ENCODE data around the gene SIX4. TPM values are rescaled to one million over a fixed set of nuclear protein-coding genes. Genes with fewer than 3 reads are reported as not detected.

The SIX4 gene
- total and polyA plus RNA-seq, 9 of the 15 experiments (the other 6 are each of a cell fraction or from before 2014, with no cell fraction given) = 0.77 to 8.6 (median 5.6) TPM

DNA sequence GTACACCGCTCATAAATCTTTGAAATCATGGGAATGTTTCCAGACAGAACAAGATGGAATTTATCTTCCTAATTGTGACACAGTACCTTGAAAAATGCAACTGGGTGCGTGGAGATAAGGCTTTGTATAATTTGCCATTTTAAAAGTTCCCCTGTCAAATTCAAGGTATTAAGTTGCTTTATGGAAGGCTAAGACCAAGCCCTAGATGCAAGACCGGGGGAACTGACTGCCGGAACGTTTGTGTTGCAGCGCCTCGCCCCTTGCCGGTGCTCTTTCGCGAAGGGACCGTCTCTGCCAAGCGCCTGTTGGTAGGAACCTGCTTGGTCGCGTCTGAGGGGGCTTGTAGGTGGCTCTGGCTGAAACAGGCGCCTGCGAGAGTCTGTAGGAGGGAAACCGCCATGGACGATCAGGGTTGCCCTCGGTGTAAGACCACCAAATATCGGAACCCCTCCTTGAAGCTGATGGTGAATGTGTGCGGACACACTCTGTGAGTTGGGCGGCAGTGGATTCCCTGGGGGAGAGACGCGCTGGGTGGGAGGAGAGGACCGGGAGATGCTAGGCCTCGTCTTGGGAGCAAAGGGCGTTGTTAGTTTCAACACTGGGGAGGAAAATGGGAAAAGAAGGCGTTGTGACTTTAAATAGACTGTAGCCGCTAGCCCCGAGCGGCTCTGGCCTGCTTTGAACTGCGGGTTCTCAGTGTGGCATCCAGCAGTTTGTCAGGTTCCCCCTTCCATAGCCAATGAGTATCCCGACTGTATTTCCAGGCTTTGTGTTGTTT, 10.5 kb upstream of the SIX4 start, which contains the start of gene MNAT1 (continued):
- TF ChIP-seq, protein P1, sequence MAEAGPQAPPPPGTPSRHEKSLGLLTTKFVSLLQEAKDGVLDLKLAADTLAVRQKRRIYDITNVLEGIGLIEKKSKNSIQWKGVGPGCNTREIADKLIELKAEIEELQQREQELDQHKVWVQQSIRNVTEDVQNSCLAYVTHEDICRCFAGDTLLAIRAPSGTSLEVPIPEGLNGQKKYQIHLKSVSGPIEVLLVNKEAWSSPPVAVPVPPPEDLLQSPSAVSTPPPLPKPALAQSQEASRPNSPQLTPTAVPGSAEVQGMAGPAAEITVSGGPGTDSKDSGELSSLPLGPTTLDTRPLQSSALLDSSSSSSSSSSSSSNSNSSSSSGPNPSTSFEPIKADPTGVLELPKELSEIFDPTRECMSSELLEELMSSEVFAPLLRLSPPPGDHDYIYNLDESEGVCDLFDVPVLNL (CRISPR knock-in tag; IDR thresholded peaks at IDR 0.05; ENCODE audit: low read depth) = no peak
- TF ChIP-seq SP2 (IDR thresholded peaks at IDR 0.05; ENCODE audit: extremely low read depth, low read depth, low read length, poor library complexity, severe bottlenecking) (no peak), RBM22 (IDR thresholded peaks at IDR 0.05; ENCODE audit: low read depth, low read length, poor library complexity, severe bottlenecking) (no peak), MXI1 (IDR thresholded peaks at IDR 0.05; ENCODE audit: low read depth, low read length) (no peak), MTA3 (IDR thresholded peaks at IDR 0.05; ENCODE audit: borderline replicate concordance) (peak; percentile 75; the same call in 1 of the 2 replicates), NFIX (CRISPR knock-in tag; IDR thresholded peaks at IDR 0.05; ENCODE audit: low read depth) (no peak), NBN (IDR thresholded peaks at IDR 0.05; ENCODE audit: low read depth) (no peak), ZNF57 (CRISPR knock-in tag; IDR thresholded peaks at IDR 0.05) (no peak), HDAC1 (IDR thresholded peaks at IDR 0.05) (peak in 1 of 2 experiments; percentile 75; a peak in 2 of 4 replicates), GTF2F1 (IDR thresholded peaks at IDR 0.05; ENCODE audit: low read depth, low read length) (peak; percentile 40; the same call in 1 of the 2 replicates), POLR3G (IDR thresholded peaks at IDR 0.05; ENCODE audit: extremely low read depth, insufficient read length, insufficient replicate concordance) (no peak), CREM (IDR thresholded peaks at IDR 0.05; ENCODE audit: low read depth) (peak; percentile 76), C11orf30 (IDR thresholded peaks at IDR 0.05; ENCODE audit: low read depth) (peak; percentile 89), RCOR1 (IDR thresholded peaks at IDR 0.05; ENCODE audit: borderline replicate concordance in 1 of 2, low read depth in 2 of 2, low read length in 2 of 2) (peak in 1 of 2 experiments; percentile 72; a peak in 1 of 4 replicates), ELF2 (CRISPR knock-in tag; IDR thresholded peaks at IDR 0.05) (no peak), SIRT6 (IDR thresholded peaks at IDR 0.05; ENCODE audit: low read depth, low read length) (no peak), CTBP1 (IDR thresholded peaks at IDR 0.05; ENCODE audit: borderline replicate concordance) (peak; percentile 61; the same call in 1 of the 2 replicates), MAZ (CRISPR knock-in tag; conservative IDR thresholded peaks at IDR 0.05 in 1 of 2, IDR thresholded peaks at IDR 0.05 in 1 of 2) (peak; percentile 41 to 82; a peak in 3 of 4 replicates), TAF1 (IDR thresholded peaks at IDR 0.05; ENCODE audit: control insufficient read depth, extremely low read depth, insufficient read depth, low read length, severe bottlenecking) (peak; percentile 100)
- TF ChIP-seq, protein P2, sequence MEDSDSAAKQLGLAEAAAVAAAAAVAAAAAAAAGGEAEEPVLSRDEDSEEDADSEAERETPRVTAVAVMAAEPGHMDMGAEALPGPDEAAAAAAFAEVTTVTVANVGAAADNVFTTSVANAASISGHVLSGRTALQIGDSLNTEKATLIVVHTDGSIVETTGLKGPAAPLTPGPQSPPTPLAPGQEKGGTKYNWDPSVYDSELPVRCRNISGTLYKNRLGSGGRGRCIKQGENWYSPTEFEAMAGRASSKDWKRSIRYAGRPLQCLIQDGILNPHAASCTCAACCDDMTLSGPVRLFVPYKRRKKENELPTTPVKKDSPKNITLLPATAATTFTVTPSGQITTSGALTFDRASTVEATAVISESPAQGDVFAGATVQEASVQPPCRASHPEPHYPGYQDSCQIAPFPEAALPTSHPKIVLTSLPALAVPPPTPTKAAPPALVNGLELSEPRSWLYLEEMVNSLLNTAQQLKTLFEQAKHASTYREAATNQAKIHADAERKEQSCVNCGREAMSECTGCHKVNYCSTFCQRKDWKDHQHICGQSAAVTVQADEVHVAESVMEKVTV (CRISPR knock-in tag; IDR thresholded peaks at IDR 0.05) = no peak
- TF ChIP-seq, protein P3, sequence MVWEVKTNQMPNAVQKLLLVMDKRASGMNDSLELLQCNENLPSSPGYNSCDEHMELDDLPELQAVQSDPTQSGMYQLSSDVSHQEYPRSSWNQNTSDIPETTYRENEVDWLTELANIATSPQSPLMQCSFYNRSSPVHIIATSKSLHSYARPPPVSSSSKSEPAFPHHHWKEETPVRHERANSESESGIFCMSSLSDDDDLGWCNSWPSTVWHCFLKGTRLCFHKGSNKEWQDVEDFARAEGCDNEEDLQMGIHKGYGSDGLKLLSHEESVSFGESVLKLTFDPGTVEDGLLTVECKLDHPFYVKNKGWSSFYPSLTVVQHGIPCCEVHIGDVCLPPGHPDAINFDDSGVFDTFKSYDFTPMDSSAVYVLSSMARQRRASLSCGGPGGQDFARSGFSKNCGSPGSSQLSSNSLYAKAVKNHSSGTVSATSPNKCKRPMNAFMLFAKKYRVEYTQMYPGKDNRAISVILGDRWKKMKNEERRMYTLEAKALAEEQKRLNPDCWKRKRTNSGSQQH (CRISPR knock-in tag; IDR thresholded peaks at IDR 0.05) = peak; percentile 31; the same call in 1 of the 2 replicates
- TF ChIP-seq, protein P4, sequence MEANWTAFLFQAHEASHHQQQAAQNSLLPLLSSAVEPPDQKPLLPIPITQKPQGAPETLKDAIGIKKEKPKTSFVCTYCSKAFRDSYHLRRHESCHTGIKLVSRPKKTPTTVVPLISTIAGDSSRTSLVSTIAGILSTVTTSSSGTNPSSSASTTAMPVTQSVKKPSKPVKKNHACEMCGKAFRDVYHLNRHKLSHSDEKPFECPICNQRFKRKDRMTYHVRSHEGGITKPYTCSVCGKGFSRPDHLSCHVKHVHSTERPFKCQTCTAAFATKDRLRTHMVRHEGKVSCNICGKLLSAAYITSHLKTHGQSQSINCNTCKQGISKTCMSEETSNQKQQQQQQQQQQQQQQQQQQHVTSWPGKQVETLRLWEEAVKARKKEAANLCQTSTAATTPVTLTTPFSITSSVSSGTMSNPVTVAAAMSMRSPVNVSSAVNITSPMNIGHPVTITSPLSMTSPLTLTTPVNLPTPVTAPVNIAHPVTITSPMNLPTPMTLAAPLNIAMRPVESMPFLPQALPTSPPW (CRISPR knock-in tag; IDR thresholded peaks at IDR 0.05) = peak; percentile 45

All from K562 (cell line).